ENCODE measurements around the gene CEMP1.

Gene CEMP1

GRCh38 chr16:2507052-2507659 lies 24.1 kb downstream of the CEMP1 start:
- H3K9me2 ChIP-seq (replicated peaks; ENCODE audit: low read depth, low read length), result no peaks in the 10 kb centered on the region
- H3K9me3 ChIP-seq (ENCODE audit: insufficient read depth, low read depth, low read length), result no peaks in the 10 kb centered on the region
- no peak for TF ChIP-seq EZH2phosphoT487 (IDR thresholded peaks at IDR 0.05; ENCODE audit: borderline replicate concordance)
- TF ChIP-seq CTCF (conservative IDR thresholded peaks at IDR 0.05; ENCODE audit: low read length), result no peak
- H3K79me2 ChIP-seq (ENCODE audit: insufficient read depth, low read length), result no peaks in the 10 kb centered on the region
- H3K36me3 ChIP-seq (ENCODE audit: insufficient read depth, low read length), result no peaks in the 10 kb centered on the region
- no peak overlapping the region for H2AFZ ChIP-seq (ENCODE audit: low read length)
- H3K9ac ChIP-seq (ENCODE audit: low read depth, low read length, poor library complexity, severe bottlenecking), result no peak overlapping the region
- H3K27me3 ChIP-seq (ENCODE audit: insufficient read depth, low read length, poor library complexity, severe bottlenecking), result no peaks in the 10 kb centered on the region
- no peak overlapping the region for H3K4me2 ChIP-seq (ENCODE audit: low read depth, low read length, poor library complexity, severe bottlenecking)
- no peak overlapping the region for H3K4me3 ChIP-seq (ENCODE audit: low read length, poor library complexity, severe bottlenecking)
- H3K4me1 ChIP-seq (ENCODE audit: insufficient read depth, low read length, poor library complexity, severe bottlenecking), result no peaks in the 10 kb centered on the region
- no peaks in the 10 kb centered on the region for H3F3A ChIP-seq (ENCODE audit: low read depth)
- no peaks in the 10 kb centered on the region for H4K20me1 ChIP-seq (ENCODE audit: insufficient read depth, low read length, poor library complexity, severe bottlenecking)

- no peaks in the 10 kb centered on the region for H3K27me3 ChIP-seq (ENCODE audit: insufficient read depth, low read length, poor library complexity, severe bottlenecking)
- no peak overlapping the region for H3K4me2 ChIP-seq (ENCODE audit: low read depth, low read length, poor library complexity, severe bottlenecking)
- no peaks in the 10 kb centered on the region for H4K20me1 ChIP-seq (ENCODE audit: insufficient read depth, low read length, poor library complexity, severe bottlenecking)
- no peaks in the 10 kb centered on the region for H3K4me1 ChIP-seq (ENCODE audit: insufficient read depth, low read length, poor library complexity, severe bottlenecking)
- no peaks in the 10 kb centered on the region for H3K9me3 ChIP-seq (ENCODE audit: insufficient read depth, low read depth, low read length)
- no peaks in the 10 kb centered on the region for H3K9me2 ChIP-seq (replicated peaks; ENCODE audit: low read depth, low read length)
- H3K79me2 ChIP-seq (ENCODE audit: insufficient read depth, low read length), result no peaks in the 10 kb centered on the region
- TF ChIP-seq EZH2phosphoT487 (IDR thresholded peaks at IDR 0.05; ENCODE audit: borderline replicate concordance), result no peak
- no peak for TF ChIP-seq CTCF (conservative IDR thresholded peaks at IDR 0.05; ENCODE audit: low read length)
- H3K36me3 ChIP-seq (ENCODE audit: insufficient read depth, low read length), result no peaks in the 10 kb centered on the region
- no peak overlapping the region for H3K4me3 ChIP-seq (ENCODE audit: low read length, poor library complexity, severe bottlenecking)
- H3K9ac ChIP-seq (ENCODE audit: low read depth, low read length, poor library complexity, severe bottlenecking), result no peak overlapping the region
- no peak overlapping the region for H2AFZ ChIP-seq (ENCODE audit: low read length)
- H3F3A ChIP-seq (ENCODE audit: low read depth), result no peaks in the 10 kb centered on the region
Observed at GRCh38 chr16:2505695-2506094, 25.5 kb downstream of the CEMP1 start.

GRCh38 chr16:2501946-2502895 lies 29.0 kb downstream of the CEMP1 start:
- H3K36me3 ChIP-seq (ENCODE audit: insufficient read depth, low read length), result no peaks in the 10 kb centered on the region
- H3K9ac ChIP-seq (ENCODE audit: low read depth, low read length, poor library complexity, severe bottlenecking), result no peak overlapping the region
- TF ChIP-seq EZH2phosphoT487 (IDR thresholded peaks at IDR 0.05; ENCODE audit: borderline replicate concordance) (no peak), CTCF (conservative IDR thresholded peaks at IDR 0.05; ENCODE audit: low read length) (no peak)
- H3K9me3 ChIP-seq (ENCODE audit: insufficient read depth, low read depth, low read length), result no peaks in the 10 kb centered on the region
- H3K79me2 ChIP-seq (ENCODE audit: insufficient read depth, low read length), result no peaks in the 10 kb centered on the region
- H4K20me1 ChIP-seq (ENCODE audit: insufficient read depth, low read length, poor library complexity, severe bottlenecking), result no peaks in the 10 kb centered on the region
- H3K27me3 ChIP-seq (ENCODE audit: insufficient read depth, low read length, poor library complexity, severe bottlenecking), result no peaks in the 10 kb centered on the region
- no peaks in the 10 kb centered on the region for H3F3A ChIP-seq (ENCODE audit: low read depth)
- no peak overlapping the region for H3K4me2 ChIP-seq (ENCODE audit: low read depth, low read length, poor library complexity, severe bottlenecking)
- no peak overlapping the region for H2AFZ ChIP-seq (ENCODE audit: low read length)
- no peaks in the 10 kb centered on the region for H3K4me1 ChIP-seq (ENCODE audit: insufficient read depth, low read length, poor library complexity, severe bottlenecking)
- H3K9me2 ChIP-seq (replicated peaks; ENCODE audit: low read depth, low read length), result no peaks in the 10 kb centered on the region
- no peak overlapping the region for H3K4me3 ChIP-seq (ENCODE audit: low read length, poor library complexity, severe bottlenecking)

All from Loucy (cell line).